PC-9 (cell line): ENCODE measurements around the gene SLCO4A1. TPM values are rescaled to one million over a fixed set of nuclear protein-coding genes. Genes with fewer than 3 reads are reported as not detected.
A peak's percentile ranks its signal among the peaks of the same experiment; 100 is the strongest.

Source experiments
- BruUV-seq: library from RNA; stranded (reverse); fragments of 400-500 nt; replicated peaks from 2 replicates; lab custom pipeline; 2021; lab: Mats Ljungman, UMichigan
- CTCF ChIA-PET: fragments of 300-600 bp; sonication (Branson Sonifier 250); formaldehyde crosslinking; loops from one replicate; lab custom pipeline; 2022; ENCODE audit warnings: antibody characterized with exemption; lab: Charles Lee
- POLR2A ChIA-PET: fragments of 300-600 bp; sonication (Branson Sonifier 250); formaldehyde crosslinking; loops from one replicate; lab custom pipeline; 2022; ENCODE audit warnings: antibody characterized with exemption; ENCODE audit not compliant: unreplicated experiment; lab: Charles Lee
- DNase-seq, 2 experiments: peaks; one replicate each; pipeline versions ENCODE4 v3.0.0 to v3.0.0-alpha.2; 2015 to 2022; ENCODE audit warnings: mixed read lengths in 1 of 2
- H2AFZ ChIP-seq: fragments of 200-600 bp; sonication (generic); 2 replicates; pipeline ENCODE4 v1.8.1; 2017; ENCODE audit warnings: antibody characterized with exemption
- H3F3A ChIP-seq: fragments of 200-600 bp; sonication (generic); 2 replicates; pipeline ENCODE4 v1.8.1; 2017; ENCODE audit warnings: antibody characterized with exemption, mild to moderate bottlenecking, low read depth; ENCODE audit not compliant: insufficient read depth
- H3K27ac ChIP-seq: fragments of 200-600 bp; sonication (generic); 2 replicates; pipeline ENCODE4 v1.6.1; 2016; ENCODE audit warnings: mixed run types
- H3K27me3 ChIP-seq: fragments of 200-600 bp; sonication (generic); 2 replicates; pipeline ENCODE4 v1.6.1; 2016; ENCODE audit warnings: low read depth, mixed run types; ENCODE audit not compliant: insufficient read depth
- H3K36me3 ChIP-seq: fragments of 200-600 bp; sonication (generic); 2 replicates; pipeline ENCODE4 v1.6.1; 2016; ENCODE audit warnings: low read depth, mixed run types
- H3K4me1 ChIP-seq: fragments of 200-600 bp; sonication (generic); replicated peaks from 2 replicates; pipeline ENCODE4 v1.6.1; 2016; ENCODE audit warnings: mixed run types; ENCODE audit not compliant: insufficient read depth
- H3K4me2 ChIP-seq: fragments of 200-600 bp; sonication (generic); 2 replicates; pipeline ENCODE4 v1.6.1; 2017; ENCODE audit warnings: mixed run types
- H3K4me3 ChIP-seq: fragments of 200-600 bp; sonication (generic); 2 replicates; pipeline ENCODE4 v1.6.1; 2016; ENCODE audit warnings: mixed run types
- H3K79me2 ChIP-seq: fragments of 200-600 bp; sonication (generic); 2 replicates; pipeline ENCODE4 v1.6.1; 2017; ENCODE audit warnings: low read depth, mixed run types
- H3K9me2 ChIP-seq: fragments of 200-600 bp; sonication (generic); 2 replicates; pipeline ENCODE4 v1.8.1; 2017; ENCODE audit warnings: mild to moderate bottlenecking; ENCODE audit not compliant: insufficient read depth
- H3K9me3 ChIP-seq: fragments of 200-600 bp; sonication (generic); 2 replicates; pipeline ENCODE4 v1.8.1; 2016; ENCODE audit warnings: low read depth; ENCODE audit not compliant: insufficient read depth
- H4K20me1 ChIP-seq: fragments of 200-600 bp; sonication (generic); 2 replicates; pipeline ENCODE4 v1.8.1; 2017; ENCODE audit not compliant: insufficient read depth
- EZH2 ChIP-seq: fragments of 200-600 bp; sonication (generic); IDR thresholded peaks from 2 replicates; pipeline ENCODE4 v1.8.0; 2017; ENCODE audit warnings: antibody characterized with exemption, low read depth
- intact Hi-C: fragments of 100-400 bp; cut with micrococcal nuclease; formaldehyde crosslinking; loops from one replicate; pipeline ENCODE4 v1.10.0; 2022; ENCODE audit not compliant: unreplicated experiment
- total RNA-seq: library from RNA; stranded (reverse); gene quantifications from 2 replicates; pipeline ENCODE4 v1.2.3, GENCODE V29; 2021
- TF ChIP-seq, protein P1 (sequence below): fragments of 200-600 bp; sonication (generic); conservative IDR thresholded peaks from 2 replicates; pipeline ENCODE4 v1.6.1; 2017; ENCODE audit warnings: mixed run types, antibody characterized with exemption, mild to moderate bottlenecking, moderate library complexity

Gene SLCO4A1
- total RNA-seq, 1 experiment from 2014 or later: 19.3 TPM

DNA sequence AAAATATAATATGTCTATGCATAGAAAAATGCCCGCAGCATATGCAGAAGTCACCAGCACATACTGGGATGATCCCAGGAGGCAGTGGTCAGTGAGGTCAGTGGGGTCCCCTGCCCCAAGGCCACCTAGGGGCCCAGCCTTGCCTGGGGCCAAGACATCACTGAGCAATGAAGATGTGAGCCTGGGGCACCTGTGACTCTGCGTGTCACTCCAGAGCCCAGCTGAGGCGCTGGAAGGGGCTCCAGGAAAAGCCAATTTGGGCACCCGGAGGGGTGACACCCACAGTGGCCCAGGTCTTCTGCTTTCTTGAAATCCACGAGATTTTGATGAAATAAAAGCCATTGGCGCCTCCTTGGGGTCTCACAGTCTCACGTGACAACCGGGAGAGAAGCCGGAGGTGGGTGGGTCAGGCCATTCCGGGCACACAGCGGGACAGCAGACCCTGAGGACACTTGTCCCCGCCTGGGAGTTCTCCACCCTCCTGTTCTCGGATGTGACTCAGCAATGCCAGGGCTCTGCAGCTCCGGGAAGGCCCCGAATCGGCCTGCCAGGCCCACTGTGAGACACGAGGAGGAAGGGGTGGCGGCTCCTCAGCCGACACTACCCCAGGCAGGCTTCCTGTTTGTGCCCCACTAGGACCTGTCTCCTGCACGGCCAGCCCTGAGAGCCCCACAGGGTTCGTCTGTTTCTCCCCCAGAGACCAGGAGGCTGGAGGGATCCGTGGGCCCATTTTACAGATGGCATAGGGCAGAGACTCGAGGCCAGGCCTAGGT lies 24.4 kb upstream of the SLCO4A1 start:
- DNase-seq: peak; percentile 58 to 69
- intact Hi-C loops: loop anchor here (1.0 to 2.0 kb wide), 2 partner anchors 102 to 115 kb away; no protein-coding TSS in a partner anchor
- Histone ChIP-seq H2AFZ (no peak overlapping the region), H3K4me2 (peak overlapping the region; percentile 49), H3K9me3 (no peaks in the 10 kb centered on the region), H3K9me2 (no peaks in the 10 kb centered on the region), H3K36me3 (no peaks in the 10 kb centered on the region), H3K27me3 (no peaks in the 10 kb centered on the region), H4K20me1 (no peaks in the 10 kb centered on the region), H3K79me2 (peaks cover 28% of the 10 kb centered on the region), H3F3A (peaks cover 48% of the 10 kb centered on the region), H3K4me1 (peaks cover 53% of the 10 kb centered on the region), H3K4me3 (no peak overlapping the region), H3K27ac (peak overlapping the region; percentile 76)
- BruUV-seq: no TSS peak
- POLR2A ChIA-PET: interaction anchor here (0.6 kb wide), 1 partner anchor 96 kb away, joined by 3 read pairs; no protein-coding TSS in a partner anchor
- TF ChIP-seq, protein P1, sequence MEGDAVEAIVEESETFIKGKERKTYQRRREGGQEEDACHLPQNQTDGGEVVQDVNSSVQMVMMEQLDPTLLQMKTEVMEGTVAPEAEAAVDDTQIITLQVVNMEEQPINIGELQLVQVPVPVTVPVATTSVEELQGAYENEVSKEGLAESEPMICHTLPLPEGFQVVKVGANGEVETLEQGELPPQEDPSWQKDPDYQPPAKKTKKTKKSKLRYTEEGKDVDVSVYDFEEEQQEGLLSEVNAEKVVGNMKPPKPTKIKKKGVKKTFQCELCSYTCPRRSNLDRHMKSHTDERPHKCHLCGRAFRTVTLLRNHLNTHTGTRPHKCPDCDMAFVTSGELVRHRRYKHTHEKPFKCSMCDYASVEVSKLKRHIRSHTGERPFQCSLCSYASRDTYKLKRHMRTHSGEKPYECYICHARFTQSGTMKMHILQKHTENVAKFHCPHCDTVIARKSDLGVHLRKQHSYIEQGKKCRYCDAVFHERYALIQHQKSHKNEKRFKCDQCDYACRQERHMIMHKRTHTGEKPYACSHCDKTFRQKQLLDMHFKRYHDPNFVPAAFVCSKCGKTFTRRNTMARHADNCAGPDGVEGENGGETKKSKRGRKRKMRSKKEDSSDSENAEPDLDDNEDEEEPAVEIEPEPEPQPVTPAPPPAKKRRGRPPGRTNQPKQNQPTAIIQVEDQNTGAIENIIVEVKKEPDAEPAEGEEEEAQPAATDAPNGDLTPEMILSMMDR: no peak
- no peak for TF ChIP-seq EZH2
- CTCF ChIA-PET: interaction anchor here (1.4 to 1.5 kb wide), 2 partner anchors 119 to 176 kb away, joined by 4 to 5 read pairs; no protein-coding TSS in a partner anchor

DNA sequence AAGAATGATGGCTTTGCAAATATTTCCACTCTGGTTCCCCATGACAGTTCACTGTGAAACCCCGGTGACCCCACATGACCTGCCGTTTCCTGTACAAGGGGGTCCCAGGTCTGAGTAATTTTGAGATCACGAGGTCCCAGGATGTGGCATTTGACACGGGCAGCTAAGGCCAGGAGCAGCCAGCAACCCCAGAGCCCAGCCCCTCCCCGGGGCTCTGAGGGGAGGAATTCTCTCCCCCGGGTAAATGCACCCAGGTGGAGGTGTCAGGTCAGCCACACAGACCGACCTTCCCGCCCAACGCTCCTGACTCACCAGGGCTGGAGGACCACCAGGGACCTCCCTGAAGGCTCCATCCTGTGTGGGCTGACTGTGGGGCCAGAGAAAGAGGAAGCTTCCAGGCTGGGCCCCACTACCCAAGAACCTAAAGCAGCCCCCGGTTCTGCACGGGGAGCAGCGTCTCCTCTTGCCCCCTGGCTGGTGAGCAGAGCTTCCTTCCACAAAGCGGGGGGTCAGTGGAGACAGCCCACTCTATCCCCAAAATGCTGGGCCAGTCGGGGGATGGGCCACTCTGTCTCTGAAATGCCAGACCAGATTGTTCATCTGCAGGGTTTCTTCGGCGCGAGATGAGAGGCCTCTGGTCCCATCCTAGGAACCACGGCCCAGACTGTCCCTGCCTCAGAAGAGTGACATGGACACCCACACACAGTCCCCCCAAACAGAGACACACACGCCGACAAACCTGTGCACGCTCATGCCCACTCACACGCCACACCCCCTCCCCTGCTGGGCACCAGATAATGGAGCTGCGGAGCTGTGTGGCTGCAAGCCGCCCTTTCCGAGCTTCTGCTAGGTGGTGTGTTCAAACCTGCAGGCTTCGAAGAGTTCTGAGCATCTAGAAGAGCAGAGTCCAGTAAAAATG lies 23.4 kb upstream of the SLCO4A1 start:
- peaks cover 57% of the 10 kb centered on the region for H3F3A ChIP-seq
- no TSS peak for BruUV-seq

More for the DNA sequence above, 23.4 kb upstream of the SLCO4A1 start:
- no peak for DNase-seq
- H3K4me1 ChIP-seq: peaks cover 57% of the 10 kb centered on the region
- no peak for TF ChIP-seq EZH2
- TF ChIP-seq, protein P1: no peak
- H3K4me3 ChIP-seq: no peak overlapping the region
- H3K27me3 ChIP-seq: no peaks in the 10 kb centered on the region
- H3K4me2 ChIP-seq: peak overlapping the region; percentile 49
- peaks cover 28% of the 10 kb centered on the region for H3K79me2 ChIP-seq
- CTCF ChIA-PET: no interaction called here
- H3K27ac ChIP-seq: peak overlapping the region; percentile 76
- no peaks in the 10 kb centered on the region for H4K20me1 ChIP-seq
- H2AFZ ChIP-seq: no peak overlapping the region
- intact Hi-C loops: no loop called here
- POLR2A ChIA-PET: no interaction called here
- H3K36me3 ChIP-seq: no peaks in the 10 kb centered on the region
- no peaks in the 10 kb centered on the region for H3K9me3 ChIP-seq
- H3K9me2 ChIP-seq: no peaks in the 10 kb centered on the region
